ENCODE measurements around the gene SLMAP. TPM values are rescaled to one million over a fixed set of nuclear protein-coding genes. Genes with fewer than 3 reads are reported as not detected.

The SLMAP gene
- polyA plus RNA-seq, 1 of the 3 experiments (the other 2 are of a cell fraction) = 10.5 TPM

DNA sequence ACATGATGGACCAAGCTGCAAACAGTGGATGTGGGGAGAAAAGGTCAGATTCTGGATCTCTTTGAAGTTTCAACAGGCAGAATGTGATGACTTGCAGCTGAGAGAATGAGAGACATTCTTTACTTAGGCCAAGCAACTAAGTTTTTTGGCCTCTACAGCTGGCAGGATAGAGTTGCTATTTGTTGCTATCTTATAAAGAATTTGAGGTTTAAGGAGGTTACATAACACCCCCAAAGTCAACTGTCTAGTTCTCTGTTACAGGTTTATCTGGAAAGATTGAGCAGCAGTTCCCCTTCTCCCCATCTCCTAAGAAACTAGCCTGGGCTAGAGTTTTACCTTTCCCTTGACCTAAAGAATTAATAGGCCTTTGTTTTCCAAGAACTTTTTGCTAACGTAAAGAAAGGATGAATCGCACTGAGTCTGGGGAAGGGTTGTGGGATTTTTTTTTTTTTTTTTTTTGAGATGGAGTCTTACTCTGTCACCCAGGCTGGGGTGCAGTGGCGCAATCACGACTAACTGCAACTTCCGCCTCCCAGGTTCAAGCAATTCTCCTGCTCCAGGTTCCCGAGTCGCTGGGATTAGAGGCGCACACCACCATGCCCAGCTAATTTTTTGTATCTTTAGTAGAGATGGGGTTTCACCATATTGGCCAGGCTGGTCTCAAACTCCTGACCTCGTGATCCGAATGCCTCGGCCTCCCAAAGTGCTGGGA is 26.6 kb upstream of the SLMAP start:
- POLR2A ChIA-PET = no interaction called here
- H3K9ac ChIP-seq = no peak overlapping the region
- no peaks in the 10 kb centered on the region for H3K9me2 ChIP-seq
- H3K4me3 ChIP-seq (ENCODE audit: low read depth in 2 of 2, low read length in 1 of 2) = no peak overlapping the region
- no peaks in the 10 kb centered on the region for H3K27me3 ChIP-seq (ENCODE audit: insufficient read depth)
- no peaks in the 10 kb centered on the region for H3K79me2 ChIP-seq (ENCODE audit: insufficient read depth)
- no peak overlapping the region for H3K4me2 ChIP-seq
- 90% methylated on average over 11 of the region's 11 CpGs for WGBS (ENCODE audit: low lambda C conversion rate)
- no peaks in the 10 kb centered on the region for H3K9me3 ChIP-seq
- DNase-seq = no peak
- no peak overlapping the region for H3K27ac ChIP-seq (ENCODE audit: low read depth in 2 of 2, low read length in 1 of 2)
- peaks cover 3% of the 10 kb centered on the region for H3F3A ChIP-seq (replicated peaks; ENCODE audit: insufficient read depth)
- no peaks in the 10 kb centered on the region for H3K4me1 ChIP-seq (ENCODE audit: control insufficient read depth in 1 of 2, insufficient read depth in 2 of 2, low read depth in 1 of 2, low read length in 1 of 2)
- CTCF ChIA-PET = interaction anchor here (0.5 kb wide), 1 partner anchor 39 kb away, joined by 3 read pairs; no protein-coding TSS in a partner anchor
- no peaks in the 10 kb centered on the region for H4K20me1 ChIP-seq (ENCODE audit: insufficient read depth)
- H3K36me3 ChIP-seq (replicated peaks in 1 of 2; ENCODE audit: control insufficient read depth in 1 of 2, insufficient read depth in 2 of 2, low read length in 1 of 2) = no peaks in the 10 kb centered on the region
- TF ChIP-seq, protein P1, sequence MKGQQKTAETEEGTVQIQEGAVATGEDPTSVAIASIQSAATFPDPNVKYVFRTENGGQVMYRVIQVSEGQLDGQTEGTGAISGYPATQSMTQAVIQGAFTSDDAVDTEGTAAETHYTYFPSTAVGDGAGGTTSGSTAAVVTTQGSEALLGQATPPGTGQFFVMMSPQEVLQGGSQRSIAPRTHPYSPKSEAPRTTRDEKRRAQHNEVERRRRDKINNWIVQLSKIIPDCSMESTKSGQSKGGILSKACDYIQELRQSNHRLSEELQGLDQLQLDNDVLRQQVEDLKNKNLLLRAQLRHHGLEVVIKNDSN (IDR thresholded peaks at IDR 0.05; ENCODE audit: borderline replicate concordance, low read depth) = no peak
- TF ChIP-seq POLR2AphosphoS5 (IDR thresholded peaks at IDR 0.05; ENCODE audit: low read depth, low read length) (no peak), FOXJ3 (CRISPR knock-in tag; IDR thresholded peaks at IDR 0.05) (no peak), JUND (IDR thresholded peaks at IDR 0.05) (no peak), EZH2phosphoT487 (IDR thresholded peaks at IDR 0.05; ENCODE audit: borderline replicate concordance, low read depth) (no peak), FOSL2 (IDR thresholded peaks at IDR 0.05; ENCODE audit: borderline replicate concordance, low read depth) (no peak), NFIC (IDR thresholded peaks at IDR 0.05; ENCODE audit: borderline replicate concordance) (no peak), FOXM1 (IDR thresholded peaks at IDR 0.05; ENCODE audit: low read depth) (no peak), RAD21 (IDR thresholded peaks at IDR 0.05; ENCODE audit: low read length) (no peak), TEAD4 (IDR thresholded peaks at IDR 0.05; ENCODE audit: borderline replicate concordance, insufficient read depth) (no peak), MEF2A (IDR thresholded peaks at IDR 0.05; ENCODE audit: borderline replicate concordance, low read depth) (no peak)
- TF ChIP-seq, protein P2, sequence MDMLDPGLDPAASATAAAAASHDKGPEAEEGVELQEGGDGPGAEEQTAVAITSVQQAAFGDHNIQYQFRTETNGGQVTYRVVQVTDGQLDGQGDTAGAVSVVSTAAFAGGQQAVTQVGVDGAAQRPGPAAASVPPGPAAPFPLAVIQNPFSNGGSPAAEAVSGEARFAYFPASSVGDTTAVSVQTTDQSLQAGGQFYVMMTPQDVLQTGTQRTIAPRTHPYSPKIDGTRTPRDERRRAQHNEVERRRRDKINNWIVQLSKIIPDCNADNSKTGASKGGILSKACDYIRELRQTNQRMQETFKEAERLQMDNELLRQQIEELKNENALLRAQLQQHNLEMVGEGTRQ (IDR thresholded peaks at IDR 0.05; ENCODE audit: borderline replicate concordance, low read depth, low read length) = no peak
- TF ChIP-seq, protein P3, sequence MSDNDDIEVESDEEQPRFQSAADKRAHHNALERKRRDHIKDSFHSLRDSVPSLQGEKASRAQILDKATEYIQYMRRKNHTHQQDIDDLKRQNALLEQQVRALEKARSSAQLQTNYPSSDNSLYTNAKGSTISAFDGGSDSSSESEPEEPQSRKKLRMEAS (IDR thresholded peaks at IDR 0.05; ENCODE audit: low read depth) = no peak
- TF ChIP-seq, protein P4, sequence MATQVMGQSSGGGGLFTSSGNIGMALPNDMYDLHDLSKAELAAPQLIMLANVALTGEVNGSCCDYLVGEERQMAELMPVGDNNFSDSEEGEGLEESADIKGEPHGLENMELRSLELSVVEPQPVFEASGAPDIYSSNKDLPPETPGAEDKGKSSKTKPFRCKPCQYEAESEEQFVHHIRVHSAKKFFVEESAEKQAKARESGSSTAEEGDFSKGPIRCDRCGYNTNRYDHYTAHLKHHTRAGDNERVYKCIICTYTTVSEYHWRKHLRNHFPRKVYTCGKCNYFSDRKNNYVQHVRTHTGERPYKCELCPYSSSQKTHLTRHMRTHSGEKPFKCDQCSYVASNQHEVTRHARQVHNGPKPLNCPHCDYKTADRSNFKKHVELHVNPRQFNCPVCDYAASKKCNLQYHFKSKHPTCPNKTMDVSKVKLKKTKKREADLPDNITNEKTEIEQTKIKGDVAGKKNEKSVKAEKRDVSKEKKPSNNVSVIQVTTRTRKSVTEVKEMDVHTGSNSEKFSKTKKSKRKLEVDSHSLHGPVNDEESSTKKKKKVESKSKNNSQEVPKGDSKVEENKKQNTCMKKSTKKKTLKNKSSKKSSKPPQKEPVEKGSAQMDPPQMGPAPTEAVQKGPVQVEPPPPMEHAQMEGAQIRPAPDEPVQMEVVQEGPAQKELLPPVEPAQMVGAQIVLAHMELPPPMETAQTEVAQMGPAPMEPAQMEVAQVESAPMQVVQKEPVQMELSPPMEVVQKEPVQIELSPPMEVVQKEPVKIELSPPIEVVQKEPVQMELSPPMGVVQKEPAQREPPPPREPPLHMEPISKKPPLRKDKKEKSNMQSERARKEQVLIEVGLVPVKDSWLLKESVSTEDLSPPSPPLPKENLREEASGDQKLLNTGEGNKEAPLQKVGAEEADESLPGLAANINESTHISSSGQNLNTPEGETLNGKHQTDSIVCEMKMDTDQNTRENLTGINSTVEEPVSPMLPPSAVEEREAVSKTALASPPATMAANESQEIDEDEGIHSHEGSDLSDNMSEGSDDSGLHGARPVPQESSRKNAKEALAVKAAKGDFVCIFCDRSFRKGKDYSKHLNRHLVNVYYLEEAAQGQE (IDR thresholded peaks at IDR 0.05; ENCODE audit: low read depth, low read length) = no peak
- H2AFZ ChIP-seq (ENCODE audit: low read depth) = no peak overlapping the region

Measured in SK-N-SH (cell line).